Stimulated activated CD8-positive, alpha-beta memory T cell treated with anti-CD3 and anti-CD28 coated beads, Interleukin-7, amount 100 ng/mL, for 4 hours (primary cell): ENCODE data around the gene FITM1.

Source experiments
- DNase-seq, 2 donors: peaks; one replicate each; pipeline ENCODE4 v3.0.0-alpha.2; 2020; ENCODE audit warnings: low read depth in 2 of 2

Gene FITM1

GRCh38 chr14:24160850-24161804 lies 30.7 kb downstream of the FITM1 start, which contains the start of gene IRF9:
IRF9 (plus strand) TSS chr14:24161265; CDS start chr14:24162145, 880 bp downstream.
- peak; percentile 87 to 96 for DNase-seq

- DNase-seq, result no peak
Observed at GRCh38 chr14:24162093-24162492, 31.6 kb downstream of the FITM1 start.

GRCh38 chr14:24164518-24164991 lies 34.1 kb downstream of the FITM1 start:
- DNase-seq, result no peak

GRCh38 chr14:24165785-24166184 lies 35.3 kb downstream of the FITM1 start:
- no peak for DNase-seq

- DNase-seq, result no peak
Observed at GRCh38 chr14:24167469-24168114, 37.1 kb downstream of the FITM1 start.

- peak; percentile 52 to 59 for DNase-seq
Observed at GRCh38 chr14:24171422-24172260, 41.2 kb downstream of the FITM1 start, which contains the start of gene REC8. REC8 (plus strand) TSS chr14:24172080; CDS start chr14:24172553, 473 bp downstream.

DNA sequence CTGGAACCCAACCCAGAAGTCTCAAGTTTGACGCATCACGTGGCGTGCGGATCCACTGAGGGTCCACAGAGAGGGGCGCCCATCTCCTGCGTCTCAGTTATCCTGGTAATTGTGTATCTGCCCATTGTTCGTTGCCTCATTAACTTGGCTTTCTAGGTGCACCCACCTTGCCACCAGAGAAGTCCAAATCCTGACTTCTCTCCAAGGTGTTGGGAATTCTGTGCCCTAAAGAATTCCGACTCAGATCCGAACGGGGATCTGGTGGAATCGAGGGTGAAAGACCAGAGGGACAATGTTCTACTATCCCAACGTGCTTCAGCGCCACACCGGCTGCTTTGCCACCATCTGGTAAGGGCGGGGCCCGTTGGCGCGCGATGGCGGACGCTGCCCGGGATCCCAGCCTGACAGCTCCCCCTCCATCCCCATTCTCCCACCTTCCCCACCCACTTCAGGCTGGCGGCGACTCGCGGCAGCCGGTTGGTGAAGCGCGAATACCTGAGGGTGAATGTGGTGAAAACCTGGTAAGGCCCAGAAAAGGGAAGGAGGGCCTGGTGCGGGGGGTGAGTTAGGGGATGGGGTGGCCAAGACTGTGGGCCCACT lies 41.9 kb downstream of the FITM1 start:
- DNase-seq, result no peak

GRCh38 chr14:24172871-24173281 lies 42.4 kb downstream of the FITM1 start:
- DNase-seq, result no peak

DNA sequence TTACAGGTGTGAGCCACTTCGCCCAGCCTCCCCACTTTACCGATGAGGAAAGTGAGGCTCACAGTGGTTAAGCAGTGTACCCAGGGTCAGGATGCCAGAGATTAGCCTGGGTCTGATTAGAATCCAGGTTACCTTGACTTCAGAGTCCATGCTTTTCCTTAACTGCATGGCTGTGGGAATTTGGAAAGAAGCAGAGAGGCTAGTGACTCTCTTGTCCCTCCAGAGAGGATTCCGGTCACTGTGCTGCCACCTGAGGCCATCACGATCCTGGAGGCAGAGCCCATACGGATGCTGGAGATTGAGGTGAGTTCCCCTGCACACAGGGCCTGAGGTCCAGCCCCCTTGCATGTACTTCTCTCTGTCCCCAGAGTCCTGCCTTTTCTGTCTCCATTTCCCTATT lies 46.1 kb downstream of the FITM1 start:
- no peak for DNase-seq

DNA sequence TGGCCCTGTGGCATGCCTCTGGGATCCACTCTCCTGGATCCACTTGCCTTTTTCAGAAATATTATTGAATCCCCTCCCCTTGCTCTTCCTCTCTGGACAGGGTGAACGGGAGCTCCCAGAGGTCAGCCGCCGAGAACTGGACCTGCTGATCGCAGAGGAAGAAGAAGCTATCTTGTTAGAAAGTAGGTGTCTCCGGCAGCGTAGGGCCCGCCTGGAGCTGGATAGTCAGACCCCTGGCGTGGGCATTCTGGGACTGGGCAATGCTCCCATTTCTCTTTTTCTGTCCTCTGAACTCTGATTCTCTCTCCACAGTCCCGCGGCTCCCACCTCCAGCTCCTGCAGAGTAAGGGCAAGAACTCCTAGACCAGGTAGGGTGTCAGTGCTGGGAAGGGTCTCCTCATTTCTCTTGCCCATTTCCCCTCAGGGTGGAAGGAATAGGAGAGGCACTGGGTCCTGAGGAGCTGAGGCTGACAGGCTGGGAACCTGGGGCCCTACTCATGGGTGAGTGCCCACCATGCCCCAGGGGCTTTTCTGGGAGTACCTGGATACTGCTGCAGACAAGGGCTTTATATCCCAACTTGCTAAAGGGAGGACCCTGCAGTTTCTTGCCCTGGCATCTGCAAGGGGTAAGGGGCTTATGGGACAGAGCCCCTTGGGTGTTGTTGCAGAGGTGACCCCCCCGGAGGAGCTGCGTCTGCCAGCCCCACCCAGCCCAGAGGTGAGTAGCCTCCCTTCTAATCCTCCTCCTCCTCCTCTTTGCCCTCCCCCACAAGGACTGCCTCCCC lies 46.8 kb downstream of the FITM1 start:
- DNase-seq, result no peak

- no peak for DNase-seq
Observed at GRCh38 chr14:24177891-24178290, 47.4 kb downstream of the FITM1 start.

DNA sequence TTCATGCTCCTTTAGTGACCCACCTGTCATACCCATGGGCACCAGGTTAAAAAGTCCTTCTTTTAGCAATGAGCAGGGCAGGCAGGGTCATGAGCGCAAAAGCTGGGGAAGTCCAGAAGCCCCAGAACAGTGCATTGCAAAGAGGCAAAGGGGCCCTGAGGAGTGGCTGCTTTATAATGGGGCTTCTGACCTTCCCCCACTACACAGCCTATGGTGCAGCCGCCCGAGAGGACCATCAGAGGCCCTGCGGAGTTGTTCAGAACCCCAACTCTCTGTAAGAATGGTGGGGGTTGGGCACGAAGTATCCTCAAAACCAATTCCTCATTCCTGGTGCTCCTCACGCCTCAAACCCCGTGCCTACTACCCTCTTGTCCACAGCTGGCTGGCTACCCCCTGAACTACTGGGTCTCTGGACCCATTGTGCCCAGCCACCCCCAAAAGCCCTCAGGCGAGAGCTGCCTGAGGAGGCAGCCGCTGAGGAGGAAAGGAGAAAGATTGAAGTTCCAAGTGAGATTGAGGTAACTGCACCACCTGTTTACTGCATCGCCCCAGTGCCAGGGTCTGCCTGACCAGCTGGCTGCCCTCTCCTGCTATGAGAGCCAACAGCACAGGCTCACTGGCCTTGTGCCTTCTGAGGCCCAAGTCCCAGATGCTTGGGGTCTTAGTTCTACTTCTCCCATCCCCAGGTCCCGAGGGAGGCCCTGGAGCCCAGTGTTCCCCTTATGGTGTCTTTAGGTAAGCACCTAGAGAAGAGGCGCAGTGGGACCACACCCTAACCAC lies 48.1 kb downstream of the FITM1 start:
- no peak for DNase-seq

- no peak for DNase-seq
Observed at GRCh38 chr14:24179294-24179960, 49.0 kb downstream of the FITM1 start.

- no peak for DNase-seq
Observed at GRCh38 chr14:24179961-24180796, 49.7 kb downstream of the FITM1 start.

- DNase-seq, result no peak
Observed at GRCh38 chr14:24181371-24182077, 51.1 kb downstream of the FITM1 start.
